Lung microvascular endothelial cell (primary cell): Measurements from ENCODE around the gene CLCN7. TPM values are rescaled to one million over a fixed set of nuclear protein-coding genes. Genes with fewer than 3 reads are reported as not detected.
A peak's percentile ranks its signal among the peaks of the same experiment; 100 is the strongest.

Experiments
- DNase-seq, 2 donors: peaks; one replicate each; pipeline versions ENCODE4 v3.0.0 to v3.0.0-alpha.2; 2010; ENCODE audit warnings: low read depth in 2 of 2
- total RNA-seq: library from RNA; depleted of rRNA; stranded (reverse); fragments of >200 nt; gene quantifications from 2 replicates; pipeline ENCODE4 v1.2.1, GENCODE V29; 2014

The CLCN7 gene
- total RNA-seq, 1 donor from 2014 or later: 69.8 TPM

DNA sequence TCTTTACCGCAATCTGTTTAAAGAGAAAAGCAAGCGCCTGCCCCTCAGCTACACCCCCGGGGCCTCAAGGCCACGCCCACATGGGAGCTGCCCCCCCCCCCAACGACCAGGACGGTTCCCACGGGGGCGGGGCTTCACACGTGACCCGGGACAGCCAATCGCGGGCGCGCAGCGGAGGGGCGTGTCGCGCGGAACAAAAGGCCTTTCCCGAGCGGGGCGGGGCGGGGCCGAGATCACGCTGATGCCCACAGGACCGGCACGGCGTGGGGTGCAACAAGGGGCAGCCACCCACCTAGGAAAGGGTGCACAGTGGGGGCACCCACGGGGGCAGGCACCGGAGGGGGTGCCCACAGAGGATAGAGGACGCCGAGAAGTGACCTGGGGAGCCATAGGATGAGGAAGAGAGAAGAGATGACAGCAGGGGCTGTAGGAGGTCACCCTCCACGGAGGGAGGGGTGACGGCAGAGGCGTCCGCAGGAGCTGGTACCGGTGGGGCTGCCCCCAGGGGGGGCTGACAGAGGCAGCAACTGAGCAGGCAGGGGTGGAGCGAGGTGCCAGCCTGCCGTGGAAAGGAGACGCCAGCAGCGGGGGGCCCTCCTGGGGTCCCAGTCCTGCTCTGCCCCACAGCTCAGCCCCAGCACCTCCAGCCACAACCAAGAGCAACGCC lies 66.5 kb downstream of the CLCN7 start:
- peak; percentile 92 to 96 for DNase-seq

DNA sequence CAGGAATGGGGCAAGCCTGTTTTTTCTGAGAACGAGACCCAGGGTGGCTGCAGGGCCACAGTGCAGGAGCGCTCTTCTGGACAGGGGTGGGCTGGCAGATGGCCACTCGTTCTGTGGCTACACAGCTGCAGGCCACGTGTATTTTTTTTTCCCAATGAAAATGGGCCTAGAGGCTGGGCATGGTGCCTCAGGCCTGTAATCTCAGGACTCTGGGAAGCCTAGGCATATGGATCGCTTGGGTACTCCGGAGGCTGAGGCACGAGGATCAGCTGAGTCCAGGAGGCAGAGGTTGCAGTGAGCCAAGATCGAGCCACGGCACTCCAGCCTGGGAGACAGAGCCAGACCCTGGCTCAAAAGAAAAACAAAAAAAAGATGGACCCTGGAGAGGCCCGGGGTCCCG lies 67.1 kb downstream of the CLCN7 start:
- DNase-seq: peak in 1 of 2 donors; percentile 34

DNA sequence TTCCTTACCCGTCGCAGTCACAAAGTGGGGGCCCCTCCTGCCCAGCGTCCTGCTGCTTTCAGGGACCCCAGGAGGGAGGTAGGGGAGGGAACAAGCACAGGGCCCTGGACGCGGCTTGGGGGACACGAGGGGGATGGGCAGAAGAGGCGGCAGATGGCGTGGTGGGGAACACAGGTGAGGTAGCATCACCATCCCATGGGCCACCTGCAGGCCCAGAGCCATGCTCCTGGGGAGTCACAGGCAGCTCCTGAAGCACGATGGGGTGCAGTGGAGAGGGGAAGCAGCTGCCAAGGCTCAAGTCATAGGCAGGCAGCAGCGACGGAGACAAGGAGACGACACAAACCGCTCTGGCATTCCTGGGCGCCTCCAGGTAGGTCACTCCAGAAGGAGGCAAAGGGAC lies 71.1 kb downstream of the CLCN7 start:
- no peak for DNase-seq

DNA sequence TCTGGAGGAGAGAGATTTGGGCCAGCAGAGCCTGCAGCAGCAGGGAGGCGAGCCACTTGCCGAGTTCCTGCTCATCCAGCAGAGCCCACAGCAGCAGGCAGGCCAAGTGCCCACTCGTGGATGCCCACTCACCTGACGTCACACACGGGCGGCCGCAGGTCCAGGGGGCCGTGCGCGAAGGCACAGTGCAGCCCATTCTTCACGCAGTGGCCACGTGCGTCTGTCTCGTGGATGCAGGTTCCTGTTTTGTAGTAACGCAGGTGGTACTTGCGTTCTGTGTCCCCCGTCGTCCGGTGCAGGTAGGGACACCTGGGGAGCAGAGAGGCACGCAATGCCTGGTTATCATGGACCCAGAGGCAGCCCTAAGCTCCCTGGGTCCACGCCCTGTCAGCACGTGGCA lies 71.8 kb downstream of the CLCN7 start:
- DNase-seq: no peak

- DNase-seq: no peak
These were observed 73.1 kb downstream of the CLCN7 start for GRCh38 chr16:1401758-1402154.

GRCh38 chr16:1401061-1401757 lies 73.6 kb downstream of the CLCN7 start:
- no peak for DNase-seq

DNA sequence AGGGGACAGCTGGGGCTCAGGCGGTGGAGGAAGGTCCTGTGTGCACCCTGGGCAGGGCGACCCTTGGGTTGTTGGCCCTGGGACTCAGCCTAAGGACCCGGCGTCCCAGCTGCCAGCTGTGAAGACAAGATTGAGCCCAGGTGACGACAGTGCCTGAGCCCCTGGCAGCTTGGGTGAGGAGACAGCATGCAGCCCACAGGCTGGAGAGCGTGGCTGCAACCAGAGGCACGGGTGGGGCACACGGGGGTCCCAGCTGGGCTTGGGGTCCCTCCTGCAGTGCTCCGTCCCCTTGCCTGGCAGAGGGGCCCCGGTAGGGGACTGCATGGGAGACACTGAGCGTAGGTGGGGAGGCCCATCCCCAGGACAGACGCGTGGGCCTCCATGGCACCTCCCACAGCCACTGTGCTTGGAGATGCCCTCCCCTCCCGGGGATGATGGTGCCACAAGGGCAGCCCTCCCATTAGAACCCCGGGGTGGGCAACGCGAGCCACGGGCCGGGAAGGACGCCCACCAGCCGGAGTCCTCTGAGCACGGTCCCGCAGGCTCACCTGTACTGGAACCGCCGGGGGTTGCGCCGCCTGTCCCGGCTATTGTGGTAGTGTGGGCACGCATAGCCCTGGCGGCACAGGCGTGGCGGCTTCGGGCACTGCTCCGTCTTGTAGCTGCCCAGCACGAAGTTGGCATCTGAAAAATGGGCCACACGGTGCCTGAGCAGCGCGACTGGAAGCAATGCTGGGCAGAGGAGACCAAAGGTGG lies 75.8 kb downstream of the CLCN7 start:
- no peak for DNase-seq

DNA sequence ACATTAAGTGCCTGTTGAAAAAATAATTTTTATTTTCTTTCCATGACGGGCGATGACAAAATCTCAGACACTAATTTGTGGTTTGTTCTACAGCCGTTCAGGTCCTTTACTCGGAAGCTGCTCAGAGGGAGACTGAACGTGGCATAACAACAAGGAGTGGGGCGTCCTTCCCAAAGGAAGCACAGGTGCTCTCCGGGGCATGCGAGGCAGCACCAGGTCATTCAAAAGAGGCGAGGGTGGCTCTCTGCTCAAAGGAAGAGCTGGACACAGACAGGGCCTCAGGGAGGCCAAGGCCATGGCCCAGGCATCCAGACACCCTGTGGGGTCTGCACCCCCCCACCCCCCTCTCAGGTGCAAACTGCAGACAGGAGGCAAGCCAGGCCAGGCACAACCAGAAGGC lies 76.5 kb downstream of the CLCN7 start:
- no peak for DNase-seq

GRCh38 chr16:1397779-1398178 lies 77.0 kb downstream of the CLCN7 start:
- DNase-seq: no peak

- DNase-seq: no peak
These were observed 79.3 kb downstream of the CLCN7 start for GRCh38 chr16:1395444-1396031.

Other genes with a start within 250 kb of the CLCN7 start
- gene TPSG1, start 249.8 kb downstream of the CLCN7 start, total RNA-seq: not detected in 2 replicates
- not detected in 2 replicates for gene TPSB2, start 244.8 kb downstream of the CLCN7 start, total RNA-seq
- gene TPSAB1, start 234.3 kb downstream of the CLCN7 start, total RNA-seq: not detected in 2 replicates
- not detected in 2 replicates for gene TPSD1, start 219.0 kb downstream of the CLCN7 start, total RNA-seq
- gene UBE2I, start 165.4 kb downstream of the CLCN7 start, total RNA-seq: 29.6 and 35.3 TPM in 2 replicates
- gene BAIAP3, start 141.4 kb downstream of the CLCN7 start, total RNA-seq: 1.2 and 1.3 TPM in 2 replicates
- gene TSR3, start 123.2 kb downstream of the CLCN7 start, total RNA-seq: 47.7 and 67.3 TPM in 2 replicates
- 19.2 and 31.7 TPM in 2 replicates for gene GNPTG, start 123.1 kb downstream of the CLCN7 start, total RNA-seq
- gene UNKL, start 60.3 kb downstream of the CLCN7 start, total RNA-seq: 3.9 and 5.6 TPM in 2 replicates
- gene UQCC4, start 54.3 kb downstream of the CLCN7 start, total RNA-seq: 12.9 and 18.5 TPM in 2 replicates
- gene PERCC1, start 44.0 kb downstream of the CLCN7 start, total RNA-seq: not detected in 2 replicates
- under 0.01 and 0.40 TPM in 2 replicates for gene CCDC154, start 30.5 kb downstream of the CLCN7 start, total RNA-seq
- gene PTX4, start 13.9 kb upstream of the CLCN7 start, total RNA-seq: under 0.01 TPM in 1 of 2 replicates, not detected in the other
- 10.2 and 17.9 TPM in 2 replicates for gene TELO2, start 18.3 kb upstream of the CLCN7 start, total RNA-seq
- 89.6 and 101 TPM in 2 replicates for gene TMEM204, start 58.6 kb upstream of the CLCN7 start, total RNA-seq
- gene IFT140, start 137.0 kb upstream of the CLCN7 start, total RNA-seq: 10.7 and 17.5 TPM in 2 replicates
- gene CRAMP1, start 137.3 kb upstream of the CLCN7 start, total RNA-seq: 5.9 and 9.5 TPM in 2 replicates
- gene JPT2, start 203.3 kb upstream of the CLCN7 start, total RNA-seq: 33.1 and 48.4 TPM in 2 replicates
- gene MAPK8IP3, start 231.2 kb upstream of the CLCN7 start, total RNA-seq: 12.4 and 22.0 TPM in 2 replicates